Upper lobe of left lung (tissue), 4 donors: ENCODE data around the gene STX11.

ENCODE experiments used
- EP300 ChIP-seq, 4 donors: sonication (generic); formaldehyde crosslinking; IDR thresholded peaks; one replicate each; pipeline ENCODE4 v1.5.1; 2017; ENCODE audit warnings: antibody characterized with exemption in 4 of 4, control low read depth in 2 of 4
- POLR2A ChIP-seq, 4 donors: fragments of 450-650 bp; IDR thresholded peaks; one replicate each; pipeline ENCODE4 v1.5.1; 2016 to 2017; ENCODE audit warnings: antibody characterized with exemption in 4 of 4, mild to moderate bottlenecking in 2 of 4
- POLR2AphosphoS5 ChIP-seq, 2 donors: sonication (generic); formaldehyde crosslinking; IDR thresholded peaks; one replicate each; pipeline ENCODE4 v1.5.1; 2017; ENCODE audit warnings: antibody characterized with exemption in 2 of 2
- TF ChIP-seq, protein P1 (sequence below), 6 experiments: fragments of 450-650 bp in 4 of 6; fragments of 200-600 bp in 2 of 6; sonication (generic) in 2 of 6; IDR thresholded peaks; one replicate each; pipeline ENCODE4 v1.5.1; 2016 to 2019; ENCODE audit warnings: antibody characterized with exemption in 6 of 6

DNA sequence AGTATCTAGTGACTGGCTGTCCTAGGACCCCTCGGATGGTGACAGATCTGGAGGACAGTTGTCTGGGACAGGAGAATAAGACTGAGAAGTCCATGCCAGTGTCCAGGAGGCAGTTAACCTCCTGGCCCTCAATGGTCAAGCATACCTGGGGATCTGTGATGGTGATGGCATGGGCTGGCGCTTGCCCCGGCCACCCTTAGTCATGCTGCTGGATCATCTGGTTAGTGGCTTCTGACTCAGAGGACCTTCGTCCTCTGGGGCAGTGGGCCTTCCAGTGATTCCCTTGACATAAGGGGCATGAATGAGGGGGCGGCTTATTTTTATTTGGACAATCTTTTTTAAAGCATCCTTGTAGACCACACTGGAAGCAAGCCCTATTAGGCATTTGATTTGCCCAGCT lies 30.9 kb upstream of the STX11 start:
- TF ChIP-seq POLR2A (IDR thresholded peaks at IDR 0.05) (no peak), POLR2AphosphoS5 (IDR thresholded peaks at IDR 0.05) (no peak), EP300 (IDR thresholded peaks at IDR 0.05) (no peak)
- TF ChIP-seq, protein P1, sequence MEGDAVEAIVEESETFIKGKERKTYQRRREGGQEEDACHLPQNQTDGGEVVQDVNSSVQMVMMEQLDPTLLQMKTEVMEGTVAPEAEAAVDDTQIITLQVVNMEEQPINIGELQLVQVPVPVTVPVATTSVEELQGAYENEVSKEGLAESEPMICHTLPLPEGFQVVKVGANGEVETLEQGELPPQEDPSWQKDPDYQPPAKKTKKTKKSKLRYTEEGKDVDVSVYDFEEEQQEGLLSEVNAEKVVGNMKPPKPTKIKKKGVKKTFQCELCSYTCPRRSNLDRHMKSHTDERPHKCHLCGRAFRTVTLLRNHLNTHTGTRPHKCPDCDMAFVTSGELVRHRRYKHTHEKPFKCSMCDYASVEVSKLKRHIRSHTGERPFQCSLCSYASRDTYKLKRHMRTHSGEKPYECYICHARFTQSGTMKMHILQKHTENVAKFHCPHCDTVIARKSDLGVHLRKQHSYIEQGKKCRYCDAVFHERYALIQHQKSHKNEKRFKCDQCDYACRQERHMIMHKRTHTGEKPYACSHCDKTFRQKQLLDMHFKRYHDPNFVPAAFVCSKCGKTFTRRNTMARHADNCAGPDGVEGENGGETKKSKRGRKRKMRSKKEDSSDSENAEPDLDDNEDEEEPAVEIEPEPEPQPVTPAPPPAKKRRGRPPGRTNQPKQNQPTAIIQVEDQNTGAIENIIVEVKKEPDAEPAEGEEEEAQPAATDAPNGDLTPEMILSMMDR (IDR thresholded peaks at IDR 0.05), result no peak
